A673 (cell line): ENCODE results near the gene VMAC.

ENCODE experiments used
- CTCF ChIP-seq: fragments of 300-800, 200-600 bp; sonication (generic); conservative IDR thresholded peaks from 2 replicates; pipeline ENCODE4 v1.5.1; 2017; ENCODE audit warnings: low read depth, mild to moderate bottlenecking, antibody characterized with exemption, low read length, moderate library complexity, mixed read lengths
- EZH2 ChIP-seq: fragments of 200-600 bp; sonication (generic); IDR thresholded peaks from 2 replicates; pipeline ENCODE4 v1.6.1; 2017; ENCODE audit warnings: borderline replicate concordance, low read depth, mild to moderate bottlenecking, mixed read lengths, antibody characterized with exemption, low read length; ENCODE audit not compliant: poor library complexity, severe bottlenecking

DNA sequence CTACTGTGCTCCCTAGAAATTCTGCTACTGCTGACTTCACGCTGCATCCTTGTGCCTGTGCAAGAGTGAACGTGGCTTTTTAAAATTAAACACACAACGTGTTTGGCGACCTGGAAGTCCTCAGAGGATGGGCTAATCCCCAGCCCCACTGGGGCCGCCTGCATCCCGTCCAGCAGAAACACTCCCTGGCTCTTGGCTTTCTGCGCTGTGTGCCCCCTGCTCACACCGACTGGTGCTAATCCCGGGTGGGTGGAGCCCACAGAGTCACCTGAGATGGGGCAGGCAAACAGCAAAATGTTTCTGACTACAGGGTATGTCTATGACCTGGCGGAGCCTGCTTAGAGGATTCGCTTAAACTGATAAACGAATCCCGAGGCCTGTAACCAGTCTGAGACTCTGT, 24.5 kb downstream of the VMAC start:
- no peak for TF ChIP-seq CTCF
- TF ChIP-seq EZH2: no peak
